Mesenchymal stem cell (in vitro differentiated cells and primary cell): ENCODE measurements around the gene HS3ST1.
A peak's percentile ranks its signal among the peaks of the same experiment; 100 is the strongest.

Experiments
- DNase-seq: peaks from one replicate; pipeline ENCODE4 v3.0.0-alpha.2; 2013
- H2AFZ ChIP-seq: one replicate; pipeline ENCODE4 v1.6.1; 2013; ENCODE audit warnings: low read depth, mild to moderate bottlenecking, control low read depth, inconsistent platforms, low read length, moderate library complexity
- H2AK5ac ChIP-seq: 2 replicates; pipeline ENCODE4 v1.6.1; 2013; ENCODE audit warnings: low read length, moderate library complexity, mild to moderate bottlenecking, inconsistent platforms; ENCODE audit not compliant: severe bottlenecking
- H2BK120ac ChIP-seq: one replicate; pipeline ENCODE4 v1.6.1; 2013; ENCODE audit warnings: low read depth, mild to moderate bottlenecking, inconsistent platforms, low read length, moderate library complexity
- H2BK12ac ChIP-seq, 2 experiments: one replicate each; pipeline ENCODE4 v1.6.1; 2013; ENCODE audit warnings: inconsistent platforms in 2 of 2, low read length in 2 of 2, mild to moderate bottlenecking in 2 of 2, moderate library complexity in 2 of 2, control low read depth in 1 of 2
- H2BK15ac ChIP-seq: one replicate; pipeline ENCODE4 v1.6.1; 2013; ENCODE audit warnings: mild to moderate bottlenecking, low read depth, inconsistent platforms; ENCODE audit not compliant: poor library complexity, severe bottlenecking
- H2BK5ac ChIP-seq: 2 replicates; pipeline ENCODE4 v1.6.1; 2013; ENCODE audit warnings: low read depth, mild to moderate bottlenecking, low read length, control low read depth, inconsistent platforms; ENCODE audit not compliant: poor library complexity, severe bottlenecking
- H3K14ac ChIP-seq, 2 experiments: one replicate each; pipeline ENCODE4 v1.6.1; 2013; ENCODE audit warnings: inconsistent platforms in 2 of 2, low read length in 2 of 2, control low read depth in 1 of 2, mild to moderate bottlenecking in 1 of 2, moderate library complexity in 1 of 2
- H3K18ac ChIP-seq, 2 experiments: one replicate each; pipeline ENCODE4 v1.6.1; 2013; ENCODE audit warnings: inconsistent platforms in 2 of 2, low read length in 2 of 2, control low read depth in 1 of 2, low read depth in 1 of 2, mild to moderate bottlenecking in 1 of 2
- H3K23ac ChIP-seq, 2 experiments: one replicate each; pipeline ENCODE4 v1.6.1; 2013; ENCODE audit warnings: inconsistent platforms in 2 of 2, low read length in 2 of 2, mild to moderate bottlenecking in 2 of 2, moderate library complexity in 2 of 2, control low read depth in 1 of 2
- H3K27ac ChIP-seq: 2 replicates; pipeline ENCODE4 v1.5.1; 2013; ENCODE audit warnings: mild to moderate bottlenecking, moderate library complexity, low read length, control low read depth, inconsistent platforms; ENCODE audit not compliant: poor library complexity, severe bottlenecking
- H3K27me3 ChIP-seq, 2 experiments: 2 replicates each; pipeline versions ENCODE4 v1.6.1 to v1.7.0; 2013; ENCODE audit warnings: low read length in 2 of 2, mild to moderate bottlenecking in 2 of 2, moderate library complexity in 2 of 2, control low read depth in 1 of 2, inconsistent platforms in 1 of 2; ENCODE audit not compliant: control insufficient read depth in 1 of 2, insufficient read depth in 1 of 2
- H3K36me3 ChIP-seq, 2 experiments: 2 replicates each; pipeline versions ENCODE4 v1.6.1 to v1.7.0; 2013; ENCODE audit warnings: low read length in 2 of 2, control low read depth in 1 of 2, inconsistent platforms in 1 of 2, low read depth in 1 of 2, mild to moderate bottlenecking in 1 of 2; ENCODE audit not compliant: insufficient read depth in 2 of 2, control insufficient read depth in 1 of 2
- H3K4ac ChIP-seq, 2 experiments: one replicate each; pipeline ENCODE4 v1.6.1; 2013; ENCODE audit warnings: inconsistent platforms in 2 of 2, low read length in 2 of 2, mild to moderate bottlenecking in 2 of 2, moderate library complexity in 2 of 2, control low read depth in 1 of 2, low read depth in 1 of 2
- H3K4me1 ChIP-seq: 2 replicates; pipeline ENCODE4 v1.6.1; 2013; ENCODE audit warnings: low read depth, low read length, control low read depth; ENCODE audit not compliant: control insufficient read depth, insufficient read depth
- H3K4me2 ChIP-seq: 2 replicates; pipeline ENCODE4 v1.6.1; 2013; ENCODE audit warnings: low read length, mild to moderate bottlenecking, inconsistent platforms; ENCODE audit not compliant: poor library complexity, severe bottlenecking
- H3K4me3 ChIP-seq, 2 experiments: 2 replicates each; pipeline versions ENCODE4 v1.5.1 to v1.7.0; 2013; ENCODE audit warnings: low read length in 2 of 2, mild to moderate bottlenecking in 2 of 2, control low read depth in 1 of 2, low read depth in 1 of 2; ENCODE audit not compliant: insufficient read depth in 1 of 2
- H3K79me1 ChIP-seq: replicated peaks from 2 replicates; pipeline ENCODE4 v1.6.1; 2013; ENCODE audit warnings: mild to moderate bottlenecking, control low read depth, low read length, inconsistent platforms; ENCODE audit not compliant: poor library complexity, severe bottlenecking
- H3K9ac ChIP-seq: 2 replicates; pipeline ENCODE4 v1.7.0; 2013; ENCODE audit warnings: mild to moderate bottlenecking, low read length, moderate library complexity
- H3K9me3 ChIP-seq: 2 replicates; pipeline ENCODE4 v1.7.0; 2013; ENCODE audit warnings: mild to moderate bottlenecking, low read length; ENCODE audit not compliant: control insufficient read depth
- H4K8ac ChIP-seq: one replicate; pipeline ENCODE4 v1.6.1; 2013; ENCODE audit warnings: inconsistent platforms, mild to moderate bottlenecking, low read length, moderate library complexity
- H4K91ac ChIP-seq: one replicate; pipeline ENCODE4 v1.6.1; 2013; ENCODE audit warnings: mild to moderate bottlenecking, low read length, inconsistent platforms
- WGBS: methylation state at CpG from one replicate; pipeline ENCODE4 v1.1.7; 2013; ENCODE audit warnings: mixed read lengths; 5-methylcytosine and 5-hydroxymethylcytosine counted together

Gene HS3ST1

DNA sequence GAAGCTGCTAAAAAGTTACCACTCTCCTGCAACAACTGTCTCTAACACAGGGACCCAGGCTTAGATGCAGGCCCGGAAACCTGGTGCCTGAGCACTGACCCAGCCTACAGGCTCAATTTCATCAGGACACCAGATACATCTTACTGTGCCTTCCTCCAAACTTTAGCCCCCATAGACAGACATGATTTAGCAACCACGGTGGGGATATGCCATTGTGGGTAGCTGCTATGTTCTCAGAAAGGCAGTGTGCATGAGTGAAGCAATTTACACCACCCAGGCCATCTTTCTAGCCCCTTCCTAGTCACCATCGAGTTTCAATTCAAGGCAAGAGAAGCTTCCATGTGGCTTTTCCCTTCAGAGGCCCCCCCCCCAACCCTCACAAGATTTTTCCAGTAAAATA lies 2.7 kb downstream of the HS3ST1 start:
- Histone ChIP-seq H4K8ac (no peak overlapping the region), H3K9me3 (no peaks in the 10 kb centered on the region), H3K36me3 (no peaks in the 10 kb centered on the region), H2BK120ac (no peak overlapping the region), H3K23ac (no peak overlapping the region), H3K14ac (no peak overlapping the region), H3K27me3 (peaks cover 9 to 41% of the 10 kb centered on the region in 2 experiments), H3K4me2 (no peak overlapping the region), H3K9ac (no peak overlapping the region), H3K4me1 (peaks cover 16% of the 10 kb centered on the region), H2BK5ac (no peak overlapping the region), H3K79me1 (peaks cover 17% of the 10 kb centered on the region), H2BK12ac (no peak overlapping the region), H3K4me3 (no peak overlapping the region), H2AK5ac (no peak overlapping the region), H4K91ac (no peak overlapping the region), H2BK15ac (no peak overlapping the region), H3K18ac (no peak overlapping the region), H3K4ac (no peak overlapping the region), H3K27ac (no peak overlapping the region), H2AFZ (no peak overlapping the region)
- no peak for DNase-seq
- WGBS: 93% methylated on average over 3 of the region's 3 CpGs

GRCh38 chr4:11424856-11425255 lies 3.8 kb downstream of the HS3ST1 start:
- Histone ChIP-seq H4K8ac (no peak overlapping the region), H2BK120ac (no peak overlapping the region), H2BK5ac (no peak overlapping the region), H3K79me1 (peaks cover 17% of the 10 kb centered on the region), H2AK5ac (no peak overlapping the region), H2AFZ (no peak overlapping the region), H3K4me1 (peaks cover 16% of the 10 kb centered on the region), H3K9me3 (peaks cover 4% of the 10 kb centered on the region), H3K27ac (no peak overlapping the region), H2BK12ac (no peak overlapping the region), H3K36me3 (no peaks in the 10 kb centered on the region), H3K23ac (no peak overlapping the region), H3K4ac (no peak overlapping the region), H2BK15ac (no peak overlapping the region), H3K4me3 (no peak overlapping the region), H4K91ac (no peak overlapping the region), H3K14ac (no peak overlapping the region), H3K27me3 (peaks cover 9 to 32% of the 10 kb centered on the region in 2 experiments), H3K9ac (no peak overlapping the region), H3K4me2 (no peak overlapping the region), H3K18ac (no peak overlapping the region)
- 89% methylated on average over 5 of the region's 5 CpGs for WGBS
- DNase-seq: no peak

GRCh38 chr4:11424000-11424399 lies 4.7 kb downstream of the HS3ST1 start:
- WGBS: 62% methylated on average over 2 of the region's 4 CpGs
- peak; percentile 45 for DNase-seq
- peaks cover 5% of the 10 kb centered on the region for H3K9me3 ChIP-seq

DNA sequence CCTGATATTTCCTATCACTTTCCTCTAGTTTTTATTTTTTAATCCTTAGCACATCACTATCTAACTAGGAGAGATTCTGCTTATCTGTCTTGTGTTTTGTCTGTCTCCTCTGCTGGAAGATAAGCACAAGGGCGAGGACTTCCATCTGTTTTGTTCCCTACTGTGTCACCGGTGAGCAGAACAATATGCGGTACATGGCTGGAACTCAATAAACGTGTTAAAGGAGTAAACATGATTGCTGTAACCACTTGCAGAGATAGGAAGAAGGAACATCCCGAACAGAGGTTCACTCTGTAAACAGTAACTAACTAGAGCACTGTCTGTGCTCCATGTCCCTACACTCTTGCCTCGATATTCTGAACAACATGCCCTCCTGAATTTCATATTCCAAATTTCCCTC lies 5.2 kb downstream of the HS3ST1 start:
- no peak for DNase-seq
- H3K79me1 ChIP-seq: peaks cover 17% of the 10 kb centered on the region
- H3K4ac ChIP-seq: no peak overlapping the region
- no peak overlapping the region for H2AFZ ChIP-seq
- no peak overlapping the region for H2BK12ac ChIP-seq
- H3K4me2 ChIP-seq: no peak overlapping the region
- no peak overlapping the region for H3K14ac ChIP-seq
- H4K91ac ChIP-seq: no peak overlapping the region
- H3K4me1 ChIP-seq: peaks cover 14% of the 10 kb centered on the region
- H2BK5ac ChIP-seq: no peak overlapping the region
- H2BK15ac ChIP-seq: no peak overlapping the region
- H2BK120ac ChIP-seq: no peak overlapping the region
- no peak overlapping the region for H4K8ac ChIP-seq
- H3K4me3 ChIP-seq: no peak overlapping the region
- no peak overlapping the region for H3K9ac ChIP-seq
- H3K36me3 ChIP-seq: no peaks in the 10 kb centered on the region
- peaks cover 5% of the 10 kb centered on the region for H3K9me3 ChIP-seq
- H3K27ac ChIP-seq: no peak overlapping the region
- H2AK5ac ChIP-seq: no peak overlapping the region
- peaks cover 9 to 19% of the 10 kb centered on the region in 2 experiments for H3K27me3 ChIP-seq
- WGBS: 53% methylated on average over 5 of the region's 6 CpGs
- H3K23ac ChIP-seq: no peak overlapping the region
- H3K18ac ChIP-seq: no peak overlapping the region

More at GRCh38 chr4:11424000-11424399, 4.7 kb downstream of the HS3ST1 start:
- no peak overlapping the region for H2BK120ac ChIP-seq
- H3K4me1 ChIP-seq: peaks cover 16% of the 10 kb centered on the region
- no peak overlapping the region for H2BK12ac ChIP-seq
- H4K91ac ChIP-seq: no peak overlapping the region
- no peak overlapping the region for H2AK5ac ChIP-seq
- H3K36me3 ChIP-seq: no peaks in the 10 kb centered on the region
- H3K9ac ChIP-seq: no peak overlapping the region
- no peak overlapping the region for H3K4me2 ChIP-seq
- no peak overlapping the region for H3K23ac ChIP-seq
- H3K27ac ChIP-seq: no peak overlapping the region
- H2BK15ac ChIP-seq: no peak overlapping the region
- H3K4me3 ChIP-seq: no peak overlapping the region
- no peak overlapping the region for H3K18ac ChIP-seq
- no peak overlapping the region for H2AFZ ChIP-seq
- no peak overlapping the region for H4K8ac ChIP-seq
- H3K4ac ChIP-seq: no peak overlapping the region
- no peak overlapping the region for H2BK5ac ChIP-seq
- peaks cover 17% of the 10 kb centered on the region for H3K79me1 ChIP-seq
- no peak overlapping the region for H3K14ac ChIP-seq
- peaks cover 9 to 24% of the 10 kb centered on the region in 2 experiments for H3K27me3 ChIP-seq
